OCI-LY1 (cell line): Measurements from ENCODE around the gene PSAPL1.

Experiments used
- CTCF ChIP-seq: fragments of 200-600 bp; sonication (generic), shearing (Covaris generic); IDR thresholded peaks from 2 replicates; pipeline ENCODE4 v1.5.1; 2017; ENCODE audit warnings: mild to moderate bottlenecking, antibody characterized with exemption, low read length, moderate library complexity, mixed read lengths
- EZH2 ChIP-seq: fragments of 200-600 bp; sonication (generic), shearing (Covaris generic); IDR thresholded peaks from 2 replicates; pipeline ENCODE4 v1.8.0; 2017; ENCODE audit warnings: borderline replicate concordance, mixed run types, mild to moderate bottlenecking, antibody characterized with exemption, low read length, moderate library complexity, mixed read lengths

GRCh38 chr4:7425124-7425523 lies 9.6 kb downstream of the PSAPL1 start:
- TF ChIP-seq CTCF (no peak), EZH2 (no peak)
